NCI-H2107 (cell line): ENCODE data around the gene CEP128.

Experiments
- DNase-seq: peaks from one replicate; lab custom pipeline; 2025; lab: John Stamatoyannopoulos, UW

Gene CEP128

GRCh38 chr14:80771201-80771600, 170.3 kb downstream of the CEP128 start:
- no peak for DNase-seq

GRCh38 chr14:80770114-80770908, 171.2 kb downstream of the CEP128 start:
- no peak for DNase-seq

GRCh38 chr14:80768646-80769045, 172.9 kb downstream of the CEP128 start:
- no peak for DNase-seq

GRCh38 chr14:80764921-80765507, 176.5 kb downstream of the CEP128 start:
- no peak for DNase-seq

- no peak for DNase-seq
Measured at GRCh38 chr14:80764496-80764895, 177.0 kb downstream of the CEP128 start.

- DNase-seq = no peak
Measured at GRCh38 chr14:80762641-80763228, 178.8 kb downstream of the CEP128 start.

GRCh38 chr14:80754696-80755095, 186.8 kb downstream of the CEP128 start:
- no peak for DNase-seq

GRCh38 chr14:80751285-80751684, 190.3 kb downstream of the CEP128 start:
- DNase-seq = no peak

- DNase-seq = no peak
Measured at GRCh38 chr14:80726211-80726610, 215.3 kb downstream of the CEP128 start.

- DNase-seq = no peak
Measured at GRCh38 chr14:80718940-80719339, 222.6 kb downstream of the CEP128 start.

GRCh38 chr14:80714474-80714873, 227.1 kb downstream of the CEP128 start:
- DNase-seq = no peak

GRCh38 chr14:80713076-80713850, 228.3 kb downstream of the CEP128 start:
- no peak for DNase-seq

GRCh38 chr14:80705241-80705980, 236.1 kb downstream of the CEP128 start:
- DNase-seq = no peak

GRCh38 chr14:80700601-80701000, 240.9 kb downstream of the CEP128 start:
- no peak for DNase-seq

- DNase-seq = no peak
Measured at GRCh38 chr14:80699861-80700260, 241.7 kb downstream of the CEP128 start.

- no peak for DNase-seq
Measured at GRCh38 chr14:80698974-80699373, 242.6 kb downstream of the CEP128 start.

GRCh38 chr14:80695869-80696268, 245.7 kb downstream of the CEP128 start:
- no peak for DNase-seq

- no peak for DNase-seq
Measured at GRCh38 chr14:80692903-80693302, 248.6 kb downstream of the CEP128 start.

- DNase-seq = no peak
Measured at GRCh38 chr14:80681651-80682050, 259.9 kb downstream of the CEP128 start.

GRCh38 chr14:80679273-80679672, 262.3 kb downstream of the CEP128 start:
- no peak for DNase-seq

GRCh38 chr14:80678436-80678835, 263.1 kb downstream of the CEP128 start:
- no peak for DNase-seq

- no peak for DNase-seq
Measured at GRCh38 chr14:80669426-80669825, 272.1 kb downstream of the CEP128 start.
